PC-9 (cell line): ENCODE data around the gene MS4A13.

Source experiments
- CTCF ChIP-seq: fragments of 200-600 bp; sonication (generic); conservative IDR thresholded peaks from 2 replicates; pipeline ENCODE4 v1.6.1; 2017; ENCODE audit warnings: mixed run types, antibody characterized with exemption, mild to moderate bottlenecking, moderate library complexity
- EZH2 ChIP-seq: fragments of 200-600 bp; sonication (generic); IDR thresholded peaks from 2 replicates; pipeline ENCODE4 v1.8.0; 2017; ENCODE audit warnings: antibody characterized with exemption, low read depth

- TF ChIP-seq CTCF (no peak), EZH2 (no peak)
Measured at GRCh38 chr11:60530454-60531100, 15.4 kb downstream of the MS4A13 start.
